ENCODE data around the gene TCHHL1. TPM values are rescaled to one million over a fixed set of nuclear protein-coding genes. Genes with fewer than 3 reads are reported as not detected.

TCHHL1 gene
- total and polyA plus RNA-seq, 2 of the 8 experiments (the other 6 are each of a cell fraction or from before 2014, with no cell fraction given): not detected

DNA sequence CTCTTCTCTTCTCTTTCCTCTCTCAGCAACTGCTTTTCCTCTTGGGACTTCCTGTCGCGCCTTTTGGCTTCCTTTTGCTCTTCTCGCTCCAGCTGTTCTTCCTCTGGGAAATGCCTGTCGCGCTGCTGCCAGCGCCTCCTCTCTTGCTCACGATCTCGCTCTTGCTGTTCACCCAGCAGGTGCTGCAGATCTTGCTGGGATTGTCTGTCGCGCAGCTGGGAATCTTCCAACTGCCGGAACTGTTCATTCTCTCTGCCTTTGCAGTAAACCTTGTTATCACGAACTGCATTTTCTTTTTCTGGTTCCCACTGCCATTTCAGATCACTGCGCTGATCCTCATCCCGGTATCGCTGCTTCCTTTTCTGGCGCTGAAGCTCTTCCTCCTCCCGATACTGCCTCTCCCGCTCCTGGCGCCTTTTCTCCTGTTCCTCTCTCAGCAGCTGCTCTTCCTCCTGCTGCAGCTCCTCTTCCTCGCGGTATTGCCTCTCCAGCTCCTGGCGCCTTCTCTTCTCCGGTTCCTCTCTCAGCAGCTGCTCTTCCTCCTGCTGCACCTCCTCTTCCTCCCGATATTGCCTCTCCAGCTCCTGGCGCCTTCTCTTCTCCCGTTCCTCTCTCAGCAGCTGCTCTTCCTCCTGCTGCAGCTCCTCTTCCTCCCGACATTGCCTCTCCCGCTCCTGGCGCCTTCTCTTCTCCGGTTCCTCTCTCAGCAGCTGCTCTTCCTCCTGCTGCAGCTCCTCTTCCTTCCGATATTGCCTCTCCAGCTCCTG, 20.6 kb upstream of the TCHHL1 start (continued):
- TF ChIP-seq, protein P1, sequence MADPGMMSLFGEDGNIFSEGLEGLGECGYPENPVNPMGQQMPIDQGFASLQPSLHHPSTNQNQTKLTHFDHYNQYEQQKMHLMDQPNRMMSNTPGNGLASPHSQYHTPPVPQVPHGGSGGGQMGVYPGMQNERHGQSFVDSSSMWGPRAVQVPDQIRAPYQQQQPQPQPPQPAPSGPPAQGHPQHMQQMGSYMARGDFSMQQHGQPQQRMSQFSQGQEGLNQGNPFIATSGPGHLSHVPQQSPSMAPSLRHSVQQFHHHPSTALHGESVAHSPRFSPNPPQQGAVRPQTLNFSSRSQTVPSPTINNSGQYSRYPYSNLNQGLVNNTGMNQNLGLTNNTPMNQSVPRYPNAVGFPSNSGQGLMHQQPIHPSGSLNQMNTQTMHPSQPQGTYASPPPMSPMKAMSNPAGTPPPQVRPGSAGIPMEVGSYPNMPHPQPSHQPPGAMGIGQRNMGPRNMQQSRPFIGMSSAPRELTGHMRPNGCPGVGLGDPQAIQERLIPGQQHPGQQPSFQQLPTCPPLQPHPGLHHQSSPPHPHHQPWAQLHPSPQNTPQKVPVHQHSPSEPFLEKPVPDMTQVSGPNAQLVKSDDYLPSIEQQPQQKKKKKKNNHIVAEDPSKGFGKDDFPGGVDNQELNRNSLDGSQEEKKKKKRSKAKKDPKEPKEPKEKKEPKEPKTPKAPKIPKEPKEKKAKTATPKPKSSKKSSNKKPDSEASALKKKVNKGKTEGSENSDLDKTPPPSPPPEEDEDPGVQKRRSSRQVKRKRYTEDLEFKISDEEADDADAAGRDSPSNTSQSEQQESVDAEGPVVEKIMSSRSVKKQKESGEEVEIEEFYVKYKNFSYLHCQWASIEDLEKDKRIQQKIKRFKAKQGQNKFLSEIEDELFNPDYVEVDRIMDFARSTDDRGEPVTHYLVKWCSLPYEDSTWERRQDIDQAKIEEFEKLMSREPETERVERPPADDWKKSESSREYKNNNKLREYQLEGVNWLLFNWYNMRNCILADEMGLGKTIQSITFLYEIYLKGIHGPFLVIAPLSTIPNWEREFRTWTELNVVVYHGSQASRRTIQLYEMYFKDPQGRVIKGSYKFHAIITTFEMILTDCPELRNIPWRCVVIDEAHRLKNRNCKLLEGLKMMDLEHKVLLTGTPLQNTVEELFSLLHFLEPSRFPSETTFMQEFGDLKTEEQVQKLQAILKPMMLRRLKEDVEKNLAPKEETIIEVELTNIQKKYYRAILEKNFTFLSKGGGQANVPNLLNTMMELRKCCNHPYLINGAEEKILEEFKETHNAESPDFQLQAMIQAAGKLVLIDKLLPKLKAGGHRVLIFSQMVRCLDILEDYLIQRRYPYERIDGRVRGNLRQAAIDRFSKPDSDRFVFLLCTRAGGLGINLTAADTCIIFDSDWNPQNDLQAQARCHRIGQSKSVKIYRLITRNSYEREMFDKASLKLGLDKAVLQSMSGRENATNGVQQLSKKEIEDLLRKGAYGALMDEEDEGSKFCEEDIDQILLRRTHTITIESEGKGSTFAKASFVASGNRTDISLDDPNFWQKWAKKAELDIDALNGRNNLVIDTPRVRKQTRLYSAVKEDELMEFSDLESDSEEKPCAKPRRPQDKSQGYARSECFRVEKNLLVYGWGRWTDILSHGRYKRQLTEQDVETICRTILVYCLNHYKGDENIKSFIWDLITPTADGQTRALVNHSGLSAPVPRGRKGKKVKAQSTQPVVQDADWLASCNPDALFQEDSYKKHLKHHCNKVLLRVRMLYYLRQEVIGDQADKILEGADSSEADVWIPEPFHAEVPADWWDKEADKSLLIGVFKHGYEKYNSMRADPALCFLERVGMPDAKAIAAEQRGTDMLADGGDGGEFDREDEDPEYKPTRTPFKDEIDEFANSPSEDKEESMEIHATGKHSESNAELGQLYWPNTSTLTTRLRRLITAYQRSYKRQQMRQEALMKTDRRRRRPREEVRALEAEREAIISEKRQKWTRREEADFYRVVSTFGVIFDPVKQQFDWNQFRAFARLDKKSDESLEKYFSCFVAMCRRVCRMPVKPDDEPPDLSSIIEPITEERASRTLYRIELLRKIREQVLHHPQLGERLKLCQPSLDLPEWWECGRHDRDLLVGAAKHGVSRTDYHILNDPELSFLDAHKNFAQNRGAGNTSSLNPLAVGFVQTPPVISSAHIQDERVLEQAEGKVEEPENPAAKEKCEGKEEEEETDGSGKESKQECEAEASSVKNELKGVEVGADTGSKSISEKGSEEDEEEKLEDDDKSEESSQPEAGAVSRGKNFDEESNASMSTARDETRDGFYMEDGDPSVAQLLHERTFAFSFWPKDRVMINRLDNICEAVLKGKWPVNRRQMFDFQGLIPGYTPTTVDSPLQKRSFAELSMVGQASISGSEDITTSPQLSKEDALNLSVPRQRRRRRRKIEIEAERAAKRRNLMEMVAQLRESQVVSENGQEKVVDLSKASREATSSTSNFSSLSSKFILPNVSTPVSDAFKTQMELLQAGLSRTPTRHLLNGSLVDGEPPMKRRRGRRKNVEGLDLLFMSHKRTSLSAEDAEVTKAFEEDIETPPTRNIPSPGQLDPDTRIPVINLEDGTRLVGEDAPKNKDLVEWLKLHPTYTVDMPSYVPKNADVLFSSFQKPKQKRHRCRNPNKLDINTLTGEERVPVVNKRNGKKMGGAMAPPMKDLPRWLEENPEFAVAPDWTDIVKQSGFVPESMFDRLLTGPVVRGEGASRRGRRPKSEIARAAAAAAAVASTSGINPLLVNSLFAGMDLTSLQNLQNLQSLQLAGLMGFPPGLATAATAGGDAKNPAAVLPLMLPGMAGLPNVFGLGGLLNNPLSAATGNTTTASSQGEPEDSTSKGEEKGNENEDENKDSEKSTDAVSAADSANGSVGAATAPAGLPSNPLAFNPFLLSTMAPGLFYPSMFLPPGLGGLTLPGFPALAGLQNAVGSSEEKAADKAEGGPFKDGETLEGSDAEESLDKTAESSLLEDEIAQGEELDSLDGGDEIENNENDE (IDR thresholded peaks at IDR 0.05; ENCODE audit: insufficient replicate concordance, low read length): no peak
- no peak for TF ChIP-seq JUND (IDR thresholded peaks at IDR 0.05; ENCODE audit: low read length)
- TF ChIP-seq CHD1 (IDR thresholded peaks at IDR 0.05; ENCODE audit: low read depth, low read length): no peak
- TF ChIP-seq TAF7 (optimal IDR thresholded peaks at IDR 0.05; ENCODE audit: borderline replicate concordance, low read depth, low read length): no peak
- TF ChIP-seq CBX5 (IDR thresholded peaks at IDR 0.05; ENCODE audit: low read depth, low read length): no peak
- no peak for TF ChIP-seq ZNF274 (IDR thresholded peaks at IDR 0.05; ENCODE audit: borderline replicate concordance, extremely low read depth, low read length)
- TF ChIP-seq CEBPB (IDR thresholded peaks at IDR 0.05; ENCODE audit: low read depth, low read length): no peak
- TF ChIP-seq, protein P2, sequence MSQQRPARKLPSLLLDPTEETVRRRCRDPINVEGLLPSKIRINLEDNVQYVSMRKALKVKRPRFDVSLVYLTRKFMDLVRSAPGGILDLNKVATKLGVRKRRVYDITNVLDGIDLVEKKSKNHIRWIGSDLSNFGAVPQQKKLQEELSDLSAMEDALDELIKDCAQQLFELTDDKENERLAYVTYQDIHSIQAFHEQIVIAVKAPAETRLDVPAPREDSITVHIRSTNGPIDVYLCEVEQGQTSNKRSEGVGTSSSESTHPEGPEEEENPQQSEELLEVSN (IDR thresholded peaks at IDR 0.05): no peak
- no peak for TF ChIP-seq KDM5A (IDR thresholded peaks at IDR 0.05; ENCODE audit: low read length)
- TF ChIP-seq MAFK (IDR thresholded peaks at IDR 0.05; ENCODE audit: low read depth, low read length): no peak
